Liver (tissue), 3 donors: ENCODE results near the gene RPTOR.

Experiments
- EGR1 ChIP-seq, 2 donors: IDR thresholded peaks; 2 replicates each; pipeline ENCODE4 v1.6.1; 2016 to 2018; ENCODE audit warnings: antibody characterized with exemption in 2 of 2, low read depth in 2 of 2
- JUND ChIP-seq, 2 donors: IDR thresholded peaks; 2 replicates each; pipeline ENCODE4 v1.6.1; 2016; ENCODE audit warnings: antibody characterized with exemption in 2 of 2
- MAX ChIP-seq: IDR thresholded peaks from 2 replicates; pipeline ENCODE4 v1.6.1; 2016; ENCODE audit warnings: antibody characterized with exemption
- REST ChIP-seq: IDR thresholded peaks from 2 replicates; pipeline ENCODE4 v1.6.1; 2016; ENCODE audit warnings: antibody characterized with exemption, mild to moderate bottlenecking
- TAF1 ChIP-seq: conservative IDR thresholded peaks from 2 replicates; pipeline ENCODE4 v1.6.1; 2016; ENCODE audit warnings: antibody characterized with exemption, mild to moderate bottlenecking
- YY1 ChIP-seq: IDR thresholded peaks from 2 replicates; pipeline ENCODE4 v1.6.1; 2016; ENCODE audit warnings: antibody characterized with exemption, mild to moderate bottlenecking
- TF ChIP-seq, protein P1 (sequence below): fragments of 150-350 bp; IDR thresholded peaks from 2 replicates; pipeline ENCODE4 v1.5.1; 2017; ENCODE audit warnings: improper control_type of control experiment, low read depth, low read length; ENCODE audit not compliant: missing input control
- TF ChIP-seq, protein P2 (sequence below): IDR thresholded peaks from 2 replicates; pipeline ENCODE4 v1.6.1; 2016; ENCODE audit warnings: antibody characterized with exemption
- donor health status: healthy.
- donor health status: healthy.

- TF ChIP-seq, protein P1, sequence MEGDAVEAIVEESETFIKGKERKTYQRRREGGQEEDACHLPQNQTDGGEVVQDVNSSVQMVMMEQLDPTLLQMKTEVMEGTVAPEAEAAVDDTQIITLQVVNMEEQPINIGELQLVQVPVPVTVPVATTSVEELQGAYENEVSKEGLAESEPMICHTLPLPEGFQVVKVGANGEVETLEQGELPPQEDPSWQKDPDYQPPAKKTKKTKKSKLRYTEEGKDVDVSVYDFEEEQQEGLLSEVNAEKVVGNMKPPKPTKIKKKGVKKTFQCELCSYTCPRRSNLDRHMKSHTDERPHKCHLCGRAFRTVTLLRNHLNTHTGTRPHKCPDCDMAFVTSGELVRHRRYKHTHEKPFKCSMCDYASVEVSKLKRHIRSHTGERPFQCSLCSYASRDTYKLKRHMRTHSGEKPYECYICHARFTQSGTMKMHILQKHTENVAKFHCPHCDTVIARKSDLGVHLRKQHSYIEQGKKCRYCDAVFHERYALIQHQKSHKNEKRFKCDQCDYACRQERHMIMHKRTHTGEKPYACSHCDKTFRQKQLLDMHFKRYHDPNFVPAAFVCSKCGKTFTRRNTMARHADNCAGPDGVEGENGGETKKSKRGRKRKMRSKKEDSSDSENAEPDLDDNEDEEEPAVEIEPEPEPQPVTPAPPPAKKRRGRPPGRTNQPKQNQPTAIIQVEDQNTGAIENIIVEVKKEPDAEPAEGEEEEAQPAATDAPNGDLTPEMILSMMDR: no peak
- no peak for TF ChIP-seq EGR1 (IDR thresholded peaks at IDR 0.05; ENCODE audit: low read depth in 2 of 2)
- TF ChIP-seq REST: no peak
- TF ChIP-seq, protein P2, sequence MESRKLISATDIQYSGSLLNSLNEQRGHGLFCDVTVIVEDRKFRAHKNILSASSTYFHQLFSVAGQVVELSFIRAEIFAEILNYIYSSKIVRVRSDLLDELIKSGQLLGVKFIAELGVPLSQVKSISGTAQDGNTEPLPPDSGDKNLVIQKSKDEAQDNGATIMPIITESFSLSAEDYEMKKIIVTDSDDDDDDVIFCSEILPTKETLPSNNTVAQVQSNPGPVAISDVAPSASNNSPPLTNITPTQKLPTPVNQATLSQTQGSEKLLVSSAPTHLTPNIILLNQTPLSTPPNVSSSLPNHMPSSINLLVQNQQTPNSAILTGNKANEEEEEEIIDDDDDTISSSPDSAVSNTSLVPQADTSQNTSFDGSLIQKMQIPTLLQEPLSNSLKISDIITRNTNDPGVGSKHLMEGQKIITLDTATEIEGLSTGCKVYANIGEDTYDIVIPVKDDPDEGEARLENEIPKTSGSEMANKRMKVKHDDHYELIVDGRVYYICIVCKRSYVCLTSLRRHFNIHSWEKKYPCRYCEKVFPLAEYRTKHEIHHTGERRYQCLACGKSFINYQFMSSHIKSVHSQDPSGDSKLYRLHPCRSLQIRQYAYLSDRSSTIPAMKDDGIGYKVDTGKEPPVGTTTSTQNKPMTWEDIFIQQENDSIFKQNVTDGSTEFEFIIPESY: no peak
- TF ChIP-seq TAF1: no peak
- TF ChIP-seq JUND (IDR thresholded peaks at IDR 0.05): no peak
- no peak for TF ChIP-seq YY1
- no peak for TF ChIP-seq MAX
Measured at GRCh38 chr17:80703142-80703478, 158.5 kb downstream of the RPTOR start.
